ENCODE measurements around the gene CCDC6. TPM values are rescaled to one million over a fixed set of nuclear protein-coding genes. Genes with fewer than 3 reads are reported as not detected.

The CCDC6 gene
- total and polyA plus RNA-seq, 11 donors, result 3.7 to 47.1 (median 17.4) TPM

DNA sequence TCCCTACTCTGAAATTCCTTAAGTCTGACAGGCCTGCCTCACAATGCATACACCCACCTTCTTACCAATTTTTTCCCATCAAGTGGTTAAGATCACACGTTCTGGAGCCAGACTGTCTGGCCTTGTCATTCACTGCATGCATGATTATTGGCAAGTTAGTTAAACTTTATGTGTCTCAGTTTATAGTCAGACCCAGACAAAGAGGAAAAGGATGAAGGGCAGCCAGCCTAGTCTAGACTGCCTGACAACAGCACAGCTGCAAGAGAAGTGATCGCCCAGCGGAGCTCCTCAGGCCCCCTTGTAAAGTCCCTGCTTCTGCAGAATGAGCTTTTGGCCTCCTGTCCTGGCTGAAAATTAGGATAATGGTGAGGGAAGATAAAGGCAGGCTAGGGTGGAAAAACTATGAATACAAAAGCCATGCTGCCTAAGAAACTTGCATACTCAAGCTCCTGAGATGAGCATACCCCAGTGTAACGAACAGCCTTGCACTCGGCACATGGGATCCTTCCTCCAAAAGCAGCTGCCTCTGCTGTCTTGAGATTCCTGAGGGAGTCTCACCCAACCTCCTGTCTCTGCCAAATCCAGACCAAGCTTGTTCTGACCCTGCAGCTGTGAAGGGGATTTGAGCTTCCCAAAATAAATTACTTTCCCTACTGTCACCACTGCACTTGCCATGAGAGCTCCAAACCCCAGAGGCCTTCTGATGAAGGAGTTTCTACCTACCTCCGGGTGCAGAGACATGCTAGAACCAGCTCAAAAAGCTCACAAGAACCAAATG, 126.4 kb downstream of the CCDC6 start:
- TF ChIP-seq, protein P1, sequence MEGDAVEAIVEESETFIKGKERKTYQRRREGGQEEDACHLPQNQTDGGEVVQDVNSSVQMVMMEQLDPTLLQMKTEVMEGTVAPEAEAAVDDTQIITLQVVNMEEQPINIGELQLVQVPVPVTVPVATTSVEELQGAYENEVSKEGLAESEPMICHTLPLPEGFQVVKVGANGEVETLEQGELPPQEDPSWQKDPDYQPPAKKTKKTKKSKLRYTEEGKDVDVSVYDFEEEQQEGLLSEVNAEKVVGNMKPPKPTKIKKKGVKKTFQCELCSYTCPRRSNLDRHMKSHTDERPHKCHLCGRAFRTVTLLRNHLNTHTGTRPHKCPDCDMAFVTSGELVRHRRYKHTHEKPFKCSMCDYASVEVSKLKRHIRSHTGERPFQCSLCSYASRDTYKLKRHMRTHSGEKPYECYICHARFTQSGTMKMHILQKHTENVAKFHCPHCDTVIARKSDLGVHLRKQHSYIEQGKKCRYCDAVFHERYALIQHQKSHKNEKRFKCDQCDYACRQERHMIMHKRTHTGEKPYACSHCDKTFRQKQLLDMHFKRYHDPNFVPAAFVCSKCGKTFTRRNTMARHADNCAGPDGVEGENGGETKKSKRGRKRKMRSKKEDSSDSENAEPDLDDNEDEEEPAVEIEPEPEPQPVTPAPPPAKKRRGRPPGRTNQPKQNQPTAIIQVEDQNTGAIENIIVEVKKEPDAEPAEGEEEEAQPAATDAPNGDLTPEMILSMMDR (IDR thresholded peaks at IDR 0.05), result no peak
- no peak for TF ChIP-seq POLR2A (IDR thresholded peaks at IDR 0.05)

DNA sequence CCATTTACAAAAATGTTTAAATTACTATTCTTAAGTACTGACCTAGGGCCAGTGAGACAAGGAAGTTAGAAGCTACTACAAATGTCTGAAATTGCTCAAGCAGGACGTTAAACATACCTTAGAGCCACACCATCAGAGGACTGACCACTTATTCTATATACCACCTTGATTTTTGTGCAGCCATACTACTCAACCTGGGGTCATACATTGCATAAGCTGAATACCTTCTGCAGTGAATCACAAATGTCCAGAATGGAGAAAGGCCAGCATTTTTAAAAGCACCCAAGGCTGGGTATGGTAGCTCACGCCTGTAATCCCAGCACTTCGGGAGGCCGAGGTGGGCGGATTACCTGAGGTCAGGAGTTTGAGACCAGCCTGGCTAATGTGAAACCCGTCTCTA, 131.9 kb downstream of the CCDC6 start:
- no peaks in the 10 kb centered on the region for H3K27me3 ChIP-seq
- no peaks in the 10 kb centered on the region for H3K36me3 ChIP-seq
- ATAC-seq (no peak), DNase-seq (no peak)
- no peaks in the 10 kb centered on the region for H3K9me3 ChIP-seq
- WGBS, 4 donors, result 92 to 94% (median 93%) methylated on average over 2 to 6 of the region's 6 CpGs
- intact Hi-C loops (cut with DNase I), result no loop called here
- H3K27ac ChIP-seq, result no peak overlapping the region
- H3K4me1 ChIP-seq, result peaks cover 0 to 2% (median 0%) of the 10 kb centered on the region in 12 donors
- no peak overlapping the region for H3K4me3 ChIP-seq
- no peak for TF ChIP-seq POLR2A (IDR thresholded peaks at IDR 0.05)
- TF ChIP-seq, protein P1 (IDR thresholded peaks at IDR 0.05), result no peak

More for the DNA sequence above, 126.4 kb downstream of the CCDC6 start:
- peak overlapping the region in 3 of 12 donors; percentile 7 to 51 (median 15) for H3K27ac ChIP-seq
- DNase-seq (peak in 3 of 5 donors; percentile 22 to 41 (median 24)), ATAC-seq (peak; percentile 58 to 84 (median 74))
- H3K4me1 ChIP-seq, result peaks cover 0 to 10% (median 0%) of the 10 kb centered on the region in 12 donors
- H3K27me3 ChIP-seq, result no peaks in the 10 kb centered on the region
- no peaks in the 10 kb centered on the region for H3K36me3 ChIP-seq
- intact Hi-C loops (cut with DNase I), result no loop called here
- no peaks in the 10 kb centered on the region for H3K9me3 ChIP-seq
- no peak overlapping the region for H3K4me3 ChIP-seq
- WGBS, 4 donors, result 68 to 74% (median 70%) methylated on average over 6 of the region's 6 CpGs

GRCh38 chr10:59773088-59773487, 133.3 kb downstream of the CCDC6 start:
- intact Hi-C loops (cut with DNase I), result no loop called here
- ATAC-seq, result no peak
- Histone ChIP-seq H3K36me3 (no peaks in the 10 kb centered on the region), H3K27ac (no peak overlapping the region), H3K4me1 (no peaks in the 10 kb centered on the region), H3K27me3 (no peaks in the 10 kb centered on the region), H3K9me3 (no peaks in the 10 kb centered on the region), H3K4me3 (no peak overlapping the region)
- 94 to 100% (median 96%) methylated on average over 2 of the region's 2 CpGs for WGBS, 4 donors
- TF ChIP-seq POLR2A (IDR thresholded peaks at IDR 0.05), result no peak
- TF ChIP-seq, protein P1 (IDR thresholded peaks at IDR 0.05), result no peak
- no peak for DNase-seq

DNA sequence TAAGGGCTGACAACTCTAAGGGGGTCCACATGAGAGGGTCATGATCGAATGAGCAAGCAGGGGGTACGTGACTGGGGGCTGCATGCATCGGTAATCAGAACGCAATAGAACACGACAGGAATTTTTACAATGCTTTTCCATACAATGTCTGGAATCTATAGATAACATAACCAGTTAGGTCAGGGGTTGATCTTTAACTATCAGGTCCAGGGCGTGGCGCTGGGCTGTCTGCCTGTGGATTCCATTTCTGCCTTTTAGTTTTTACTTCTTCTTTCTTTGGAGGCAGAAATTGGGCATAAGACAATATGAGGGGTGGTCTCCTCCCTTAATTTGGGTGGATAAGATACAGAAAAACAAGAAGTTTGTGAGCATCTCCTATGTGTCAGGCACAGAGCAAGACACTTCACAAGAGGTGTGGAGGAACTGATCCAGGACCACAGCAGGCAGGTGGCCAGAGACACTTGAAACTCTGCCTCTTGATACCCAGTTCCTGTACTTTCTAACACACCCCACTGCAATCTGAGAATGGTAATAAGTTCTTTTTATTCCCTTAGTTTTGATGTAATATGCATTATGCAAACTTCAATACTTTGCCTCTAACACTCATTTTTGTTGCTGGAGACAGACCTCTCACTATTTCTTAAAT, 135.1 kb downstream of the CCDC6 start:
- intact Hi-C loops (cut with DNase I), result no loop called here
- Histone ChIP-seq H3K9me3 (no peaks in the 10 kb centered on the region), H3K27ac (no peak overlapping the region), H3K36me3 (no peaks in the 10 kb centered on the region), H3K4me1 (no peaks in the 10 kb centered on the region), H3K4me3 (no peak overlapping the region), H3K27me3 (no peaks in the 10 kb centered on the region)
- 92 to 97% (median 94%) methylated on average over 7 of the region's 7 CpGs for WGBS, 4 donors
- DNase-seq, result no peak
- TF ChIP-seq, protein P1 (IDR thresholded peaks at IDR 0.05), result no peak
- no peak for TF ChIP-seq POLR2A (IDR thresholded peaks at IDR 0.05)
- ATAC-seq, result no peak
